ENCODE results near the gene ZGPAT. TPM values are rescaled to one million over a fixed set of nuclear protein-coding genes. Genes with fewer than 3 reads are reported as not detected.
A peak's percentile ranks its signal among the peaks of the same experiment; 100 is the strongest.

ZGPAT gene
- total and polyA plus RNA-seq, 9 of the 15 experiments (the other 6 are each of a cell fraction or from before 2014, with no cell fraction given), result 0.14 to 26.6 (median 7.4) TPM

- TF ChIP-seq NFIX (CRISPR knock-in tag; IDR thresholded peaks at IDR 0.05; ENCODE audit: low read depth), result no peak
- no peak for TF ChIP-seq RBM34 (IDR thresholded peaks at IDR 0.05; ENCODE audit: borderline replicate concordance, insufficient read depth, low read length)
- TF ChIP-seq, protein P1, sequence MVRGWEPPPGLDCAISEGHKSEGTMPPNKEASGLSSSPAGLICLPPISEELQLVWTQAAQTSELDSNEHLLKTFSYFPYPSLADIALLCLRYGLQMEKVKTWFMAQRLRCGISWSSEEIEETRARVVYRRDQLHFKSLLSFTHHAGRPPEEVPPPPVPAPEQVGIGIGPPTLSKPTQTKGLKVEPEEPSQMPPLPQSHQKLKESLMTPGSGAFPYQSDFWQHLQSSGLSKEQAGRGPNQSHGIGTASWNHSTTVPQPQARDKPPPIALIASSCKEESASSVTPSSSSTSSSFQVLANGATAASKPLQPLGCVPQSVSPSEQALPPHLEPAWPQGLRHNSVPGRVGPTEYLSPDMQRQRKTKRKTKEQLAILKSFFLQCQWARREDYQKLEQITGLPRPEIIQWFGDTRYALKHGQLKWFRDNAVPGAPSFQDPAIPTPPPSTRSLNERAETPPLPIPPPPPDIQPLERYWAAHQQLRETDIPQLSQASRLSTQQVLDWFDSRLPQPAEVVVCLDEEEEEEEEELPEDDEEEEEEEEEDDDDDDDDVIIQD (CRISPR knock-in tag; IDR thresholded peaks at IDR 0.05), result no peak
- TF ChIP-seq ZFP36 (IDR thresholded peaks at IDR 0.05; ENCODE audit: low read depth, low read length, partially characterized antibody), result no peak
Measured at GRCh38 chr20:63774306-63774705, 66.5 kb downstream of the ZGPAT start (continued).

- Histone ChIP-seq H2AFZ (ENCODE audit: low read depth, low read length) (no peak overlapping the region), H3K27ac (ENCODE audit: extremely low read depth, low read depth, low read length) (no peak overlapping the region), H3K9me3 (replicated peaks; ENCODE audit: control insufficient read depth, insufficient read depth, low read depth, low read length) (no peaks in the 10 kb centered on the region), H3K9me1 (ENCODE audit: control insufficient read depth, insufficient read depth, low read length) (no peaks in the 10 kb centered on the region), H3K4me2 (ENCODE audit: insufficient read depth, low read length) (no peak overlapping the region), H3K27me3 (ENCODE audit: control insufficient read depth in 2 of 2, insufficient read depth in 2 of 2, low read length in 2 of 2) (no peaks in the 10 kb centered on the region), H3K36me3 (ENCODE audit: control insufficient read depth, insufficient read depth, low read length) (no peaks in the 10 kb centered on the region), H3K79me2 (ENCODE audit: control insufficient read depth, insufficient read depth, low read length) (no peaks in the 10 kb centered on the region), H3K4me3 (no peak overlapping the region), H3K9ac (ENCODE audit: insufficient read depth in 1 of 2, low read depth in 2 of 2, low read length in 2 of 2) (no peak overlapping the region; a peak in 1 of 4 replicates), H4K20me1 (replicated peaks; ENCODE audit: control insufficient read depth, insufficient read depth, low read length) (no peaks in the 10 kb centered on the region; the same call in 1 of the 2 replicates), H3K4me1 (replicated peaks in 1 of 2; ENCODE audit: control insufficient read depth in 2 of 2, insufficient read depth in 2 of 2, low read length in 2 of 2) (peaks cover 12 to 45% of the 10 kb centered on the region in 2 experiments; a peak in 4 of 5 replicates)
- ChIA-PET POLR2A (no interaction called here), CTCF (ENCODE audit: low intra/inter-chr PET ratio) (interaction anchor here (1.4 kb wide), 1 partner anchor 198 kb away, joined by 3 read pairs; no protein-coding TSS in a partner anchor)
- WGBS (ENCODE audit: insufficient coverage, low coverage, missing lambda C conversion rate), result 54% methylated on average over 40 of the region's 67 CpGs
- intact Hi-C loops (cut with micrococcal nuclease) (no loop called here), in situ Hi-C loops (cut with MboI) (no loop called here)
- ATAC-seq, result peak; percentile 74
- no peak for FAIRE-seq
- BruUV-seq (replicated peaks), result no TSS peak
- DNase-seq (ENCODE audit: extremely low read depth in 1 of 4, low spot score in 3 of 4), result peak; percentile 43 to 64 (median 52)
- TF ChIP-seq EWSR1 (IDR thresholded peaks at IDR 0.05; ENCODE audit: borderline replicate concordance, low read depth, partially characterized antibody) (no peak), FIP1L1 (IDR thresholded peaks at IDR 0.05; ENCODE audit: low read depth, low read length, poor library complexity, severe bottlenecking) (peak; percentile 33), STAG1 (CRISPR knock-in tag; IDR thresholded peaks at IDR 0.05; ENCODE audit: borderline replicate concordance) (peak; percentile 7; the same call in 1 of the 2 replicates), ZBTB7A (IDR thresholded peaks at IDR 0.05; ENCODE audit: borderline replicate concordance, control insufficient read depth, low read depth, low read length) (peak; percentile 90), ZNF253 (CRISPR knock-in tag; conservative IDR thresholded peaks at IDR 0.05) (no peak), ZNF586 (CRISPR knock-in tag; conservative IDR thresholded peaks at IDR 0.05) (no peak), LCOR (CRISPR knock-in tag; IDR thresholded peaks at IDR 0.05) (no peak), U2AF1 (optimal IDR thresholded peaks at IDR 0.05; ENCODE audit: low read depth, low read length) (no peak), ELK3 (CRISPR knock-in tag; IDR thresholded peaks at IDR 0.05) (no peak), CTCFL (IDR thresholded peaks at IDR 0.05; ENCODE audit: borderline replicate concordance, insufficient read depth, low read depth, low read length, poor library complexity, severe bottlenecking) (peak; percentile 55)
Measured at GRCh38 chr20:63775096-63775978, 67.5 kb downstream of the ZGPAT start.
